D721Med (cell line): Measurements from ENCODE around the gene RFX1.

Source experiments
- DNase-seq: peaks from one replicate; pipeline ENCODE4 v3.0.0; 2011; ENCODE audit warnings: low spot score; ENCODE audit not compliant: insufficient read length
- FAIRE-seq: peaks from 2 replicates; lab custom pipeline; 2011; peaks lifted over from hg19 to GRCh38; lab: Jason Lieb, UNC
- TF ChIP-seq, protein P1 (sequence below): IDR thresholded peaks from 2 replicates; pipeline ENCODE4 v1.5.1; 2012; ENCODE audit warnings: mild to moderate bottlenecking, control low read depth; ENCODE audit not compliant: insufficient read depth; ENCODE audit errors: missing control alignments

Gene RFX1

DNA sequence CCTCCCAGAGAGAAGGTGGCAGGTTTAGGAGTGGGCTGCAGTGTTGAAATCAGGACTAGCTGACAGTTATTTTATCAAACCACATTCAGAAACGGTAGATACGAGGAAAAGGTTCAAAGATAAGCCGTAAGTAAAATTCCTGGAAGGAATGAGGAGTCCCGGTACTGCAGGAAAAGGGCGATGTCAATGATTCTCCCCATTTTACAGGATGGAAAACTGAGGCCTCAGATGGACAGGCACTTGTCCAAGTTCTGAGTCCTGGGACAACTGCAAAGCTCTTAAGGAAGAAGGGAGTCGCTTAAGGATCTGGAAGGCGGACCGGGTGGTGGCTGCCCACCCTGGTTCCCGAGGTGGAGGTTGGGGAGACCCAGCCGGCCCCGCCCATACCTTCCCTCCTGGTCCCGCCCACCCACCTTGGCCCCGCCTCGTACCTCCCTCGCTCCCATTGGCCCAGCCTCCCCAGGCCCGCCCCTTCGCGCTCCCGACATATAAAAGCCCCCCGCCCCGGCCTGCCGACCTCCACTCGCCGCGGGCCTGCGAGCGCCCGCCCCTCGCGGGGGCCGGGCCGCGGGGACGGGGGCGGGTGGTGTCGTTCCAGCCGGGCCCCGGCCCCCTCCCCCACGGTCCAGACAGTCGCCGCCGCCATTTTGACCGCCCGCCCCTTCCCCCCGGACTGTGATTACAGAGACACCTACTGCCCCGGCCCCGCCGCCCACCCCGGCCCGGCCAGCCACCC is 603 bp downstream of the RFX1 start:
- TF ChIP-seq, protein P1, sequence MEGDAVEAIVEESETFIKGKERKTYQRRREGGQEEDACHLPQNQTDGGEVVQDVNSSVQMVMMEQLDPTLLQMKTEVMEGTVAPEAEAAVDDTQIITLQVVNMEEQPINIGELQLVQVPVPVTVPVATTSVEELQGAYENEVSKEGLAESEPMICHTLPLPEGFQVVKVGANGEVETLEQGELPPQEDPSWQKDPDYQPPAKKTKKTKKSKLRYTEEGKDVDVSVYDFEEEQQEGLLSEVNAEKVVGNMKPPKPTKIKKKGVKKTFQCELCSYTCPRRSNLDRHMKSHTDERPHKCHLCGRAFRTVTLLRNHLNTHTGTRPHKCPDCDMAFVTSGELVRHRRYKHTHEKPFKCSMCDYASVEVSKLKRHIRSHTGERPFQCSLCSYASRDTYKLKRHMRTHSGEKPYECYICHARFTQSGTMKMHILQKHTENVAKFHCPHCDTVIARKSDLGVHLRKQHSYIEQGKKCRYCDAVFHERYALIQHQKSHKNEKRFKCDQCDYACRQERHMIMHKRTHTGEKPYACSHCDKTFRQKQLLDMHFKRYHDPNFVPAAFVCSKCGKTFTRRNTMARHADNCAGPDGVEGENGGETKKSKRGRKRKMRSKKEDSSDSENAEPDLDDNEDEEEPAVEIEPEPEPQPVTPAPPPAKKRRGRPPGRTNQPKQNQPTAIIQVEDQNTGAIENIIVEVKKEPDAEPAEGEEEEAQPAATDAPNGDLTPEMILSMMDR = no peak
- DNase-seq (no peak), FAIRE-seq (no peak)

DNA sequence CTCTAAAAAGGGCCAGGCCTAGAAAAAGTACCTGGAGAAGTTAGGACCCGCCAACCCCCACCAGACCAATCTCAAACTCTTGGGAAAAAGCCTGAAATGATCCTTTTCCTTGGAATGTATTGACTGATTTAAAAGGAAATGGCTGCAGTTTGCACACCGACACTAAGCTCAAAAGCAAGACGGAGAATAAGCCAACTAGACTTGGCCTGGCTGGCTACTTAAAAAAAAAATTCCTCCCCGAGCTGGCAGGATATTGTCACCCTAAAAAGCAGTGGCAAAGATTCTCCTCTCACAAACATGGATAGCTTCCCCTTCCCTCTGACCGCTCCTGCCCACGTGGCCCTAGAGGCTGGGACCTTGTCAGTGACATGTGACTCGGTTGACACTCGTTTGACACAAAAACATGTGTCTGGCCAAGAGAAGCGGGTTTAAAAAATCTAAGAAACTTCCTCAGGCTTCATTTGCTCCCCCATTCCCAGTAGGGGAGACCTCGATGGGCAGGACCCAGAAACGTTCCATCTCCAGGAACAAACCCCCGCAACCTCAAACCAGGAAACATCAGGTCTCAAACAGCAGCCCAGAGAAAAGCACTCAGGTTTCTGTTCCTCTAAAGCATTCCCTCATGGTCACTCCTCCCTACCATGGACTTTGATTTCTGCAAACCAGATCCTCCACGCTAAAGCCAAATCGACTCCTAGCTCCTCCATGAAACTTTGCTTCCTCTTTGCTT is 1.3 kb downstream of the RFX1 start:
- DNase-seq = no peak
- TF ChIP-seq, protein P1 = no peak
- no peak for FAIRE-seq

DNA sequence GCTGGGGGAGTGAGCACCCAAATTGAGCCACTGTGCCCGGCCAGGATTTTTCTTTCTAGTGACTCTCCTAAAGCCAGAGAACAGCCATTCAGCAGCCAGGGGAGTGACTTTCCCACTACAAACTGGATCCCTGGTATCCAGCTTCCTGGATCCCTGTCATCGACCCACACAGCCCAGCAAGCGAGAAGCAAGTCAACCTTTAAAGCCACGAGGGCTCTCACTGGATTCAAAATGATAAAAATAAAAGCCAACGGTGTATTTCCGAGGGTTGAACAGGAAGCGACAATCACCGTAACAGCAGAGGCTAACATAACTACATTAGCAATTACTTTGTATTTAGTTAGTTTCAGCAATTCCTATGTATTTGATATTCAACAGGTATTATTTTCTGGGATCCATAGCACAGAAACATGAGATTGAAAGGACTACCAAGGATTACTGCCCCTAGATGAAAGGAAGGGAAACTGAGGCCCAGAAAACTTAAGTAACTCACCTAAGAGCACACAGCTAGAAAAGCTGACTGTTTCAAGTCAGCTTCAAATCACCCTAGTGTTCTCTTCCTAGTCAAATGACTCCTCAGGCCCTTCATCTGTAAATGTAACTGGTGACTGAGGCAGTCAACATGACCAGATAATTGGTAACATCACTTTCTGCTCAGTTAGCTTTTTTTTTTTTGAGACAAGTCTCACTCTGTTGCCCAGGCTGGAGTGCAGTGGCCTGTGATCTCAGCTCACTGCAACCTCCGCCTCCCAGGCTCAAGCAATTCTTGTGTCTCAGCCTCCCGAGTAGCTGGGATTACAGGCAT is 2.7 kb downstream of the RFX1 start:
- no peak for FAIRE-seq
- DNase-seq = no peak
- TF ChIP-seq, protein P1 = no peak

DNA sequence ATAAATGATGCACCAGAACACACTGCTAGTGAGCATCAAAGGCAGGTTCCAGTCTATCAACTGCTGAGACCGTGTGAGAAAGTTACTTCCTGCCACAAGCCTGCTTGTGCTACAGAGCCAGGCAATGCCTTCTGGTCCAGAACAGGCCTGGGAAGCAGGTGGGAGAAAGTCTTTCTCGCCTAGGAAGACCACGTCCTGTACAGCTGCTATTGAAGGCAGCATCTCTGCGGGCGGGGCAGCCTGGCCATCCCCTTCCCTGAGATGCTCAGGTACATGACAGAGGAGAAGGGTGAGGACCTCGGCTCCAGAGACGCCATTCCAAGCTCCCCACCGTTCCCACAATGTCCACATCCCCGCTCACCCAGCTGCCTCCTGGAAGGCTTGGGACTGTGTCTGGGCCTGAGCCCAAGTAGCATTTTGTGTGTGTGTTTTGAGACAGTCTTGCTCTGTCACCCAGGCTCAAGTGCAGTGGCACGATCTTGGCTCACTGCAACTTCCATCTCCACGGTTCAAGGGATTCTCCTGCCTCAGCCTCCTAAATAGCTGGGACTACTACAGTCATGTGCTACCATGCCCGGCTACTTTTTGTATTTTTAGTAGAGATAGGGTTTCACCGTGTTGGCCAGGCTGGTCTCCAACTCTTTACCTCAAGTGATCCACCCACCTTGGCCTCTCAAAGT is 3.4 kb downstream of the RFX1 start:
- TF ChIP-seq, protein P1 = no peak
- FAIRE-seq = no peak
- no peak for DNase-seq

DNA sequence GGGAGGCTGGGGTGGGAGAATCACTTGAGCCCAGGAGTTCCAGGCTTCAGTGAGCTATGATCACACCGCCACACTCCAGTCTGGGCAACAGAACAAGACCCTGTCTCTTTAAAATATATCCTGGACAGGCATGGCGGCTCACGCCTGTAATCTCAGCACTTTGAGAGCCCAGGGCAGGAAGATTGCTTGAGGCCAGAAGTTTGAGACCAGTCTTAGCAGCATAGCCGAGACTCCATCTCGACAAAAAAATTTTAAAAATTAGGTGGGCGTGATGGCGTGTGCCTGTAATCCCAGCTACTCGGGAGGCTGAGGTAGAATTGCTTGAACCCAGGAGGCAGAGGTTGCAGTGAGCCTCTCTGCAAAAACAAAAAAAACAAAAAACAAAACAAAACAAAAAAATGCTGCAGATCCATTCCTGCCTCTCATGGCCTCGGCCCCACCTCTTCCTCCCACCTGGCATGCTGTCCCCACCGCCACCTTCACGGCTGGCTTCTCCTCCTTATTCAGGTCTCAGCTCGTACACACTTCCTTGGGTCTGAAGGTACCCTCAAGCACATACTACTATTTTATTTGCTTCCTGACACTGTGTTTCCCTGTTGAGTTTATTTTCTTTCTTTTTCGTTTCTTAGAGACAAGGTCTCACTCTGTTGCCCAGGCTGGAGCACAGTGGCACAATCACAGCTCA is 5.3 kb downstream of the RFX1 start:
- FAIRE-seq = no peak
- TF ChIP-seq, protein P1 = no peak

DNA sequence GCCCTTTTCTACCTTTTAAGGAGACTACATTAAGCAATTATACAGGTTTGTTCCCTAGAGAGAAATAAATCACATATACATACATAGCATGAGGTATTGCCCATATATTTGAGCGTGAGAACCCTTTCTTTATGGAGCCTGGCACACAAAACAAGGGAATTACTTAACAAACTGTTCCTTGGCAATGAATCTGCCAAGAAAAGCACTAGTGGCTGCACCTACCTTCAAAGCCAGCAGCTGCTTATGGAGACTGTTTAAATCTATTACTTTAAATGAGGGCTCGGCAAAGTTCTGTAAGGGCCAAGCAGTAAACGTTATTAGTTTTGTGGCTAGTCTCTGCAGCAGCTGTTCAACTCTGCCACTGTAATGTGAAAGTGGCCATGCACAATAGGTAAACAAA is 7.0 kb downstream of the RFX1 start:
- DNase-seq (no peak), FAIRE-seq (no peak)
- TF ChIP-seq, protein P1 = no peak

More for the DNA sequence above, 5.3 kb downstream of the RFX1 start:
- DNase-seq = no peak
